Fibroblast of lung (primary cell): ENCODE data around the gene MOSMO.

Experiments used
- EZH2 ChIP-seq: IDR thresholded peaks from 2 replicates; pipeline ENCODE4 v1.5.1; 2012; ENCODE audit warnings: low read length, control low read depth, mild to moderate bottlenecking; ENCODE audit errors: missing control alignments
- TF ChIP-seq, protein P1 (sequence below), 2 donors: IDR thresholded peaks in 1 of 2; conservative IDR thresholded peaks in 1 of 2; 1 replicate in 1 of 2; 2 replicates in 1 of 2; pipeline ENCODE4 v1.5.1; 2011 to 2012; ENCODE audit warnings: low read length in 2 of 2, control low read depth in 1 of 2, inconsistent platforms in 1 of 2, low read depth in 1 of 2, mild to moderate bottlenecking in 1 of 2

GRCh38 chr16:22030087-22030812 lies 22.3 kb downstream of the MOSMO start:
- TF ChIP-seq, protein P1, sequence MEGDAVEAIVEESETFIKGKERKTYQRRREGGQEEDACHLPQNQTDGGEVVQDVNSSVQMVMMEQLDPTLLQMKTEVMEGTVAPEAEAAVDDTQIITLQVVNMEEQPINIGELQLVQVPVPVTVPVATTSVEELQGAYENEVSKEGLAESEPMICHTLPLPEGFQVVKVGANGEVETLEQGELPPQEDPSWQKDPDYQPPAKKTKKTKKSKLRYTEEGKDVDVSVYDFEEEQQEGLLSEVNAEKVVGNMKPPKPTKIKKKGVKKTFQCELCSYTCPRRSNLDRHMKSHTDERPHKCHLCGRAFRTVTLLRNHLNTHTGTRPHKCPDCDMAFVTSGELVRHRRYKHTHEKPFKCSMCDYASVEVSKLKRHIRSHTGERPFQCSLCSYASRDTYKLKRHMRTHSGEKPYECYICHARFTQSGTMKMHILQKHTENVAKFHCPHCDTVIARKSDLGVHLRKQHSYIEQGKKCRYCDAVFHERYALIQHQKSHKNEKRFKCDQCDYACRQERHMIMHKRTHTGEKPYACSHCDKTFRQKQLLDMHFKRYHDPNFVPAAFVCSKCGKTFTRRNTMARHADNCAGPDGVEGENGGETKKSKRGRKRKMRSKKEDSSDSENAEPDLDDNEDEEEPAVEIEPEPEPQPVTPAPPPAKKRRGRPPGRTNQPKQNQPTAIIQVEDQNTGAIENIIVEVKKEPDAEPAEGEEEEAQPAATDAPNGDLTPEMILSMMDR (conservative IDR thresholded peaks at IDR 0.05 in 1 of 2, IDR thresholded peaks at IDR 0.05 in 1 of 2; ENCODE audit: low read depth in 1 of 2, low read length in 2 of 2): no peak
- TF ChIP-seq EZH2: no peak
